ENCODE measurements around the gene SLC25A2. TPM values are rescaled to one million over a fixed set of nuclear protein-coding genes. Genes with fewer than 3 reads are reported as not detected.
"Not testable (repeated sequence)": the region's sequence is repeated elsewhere in the genome, so short reads cannot be mapped to it uniquely, and the experiment has no call there.

Gene SLC25A2
- total RNA-seq, 1 experiment from 2014 or later = 0.88 TPM

DNA sequence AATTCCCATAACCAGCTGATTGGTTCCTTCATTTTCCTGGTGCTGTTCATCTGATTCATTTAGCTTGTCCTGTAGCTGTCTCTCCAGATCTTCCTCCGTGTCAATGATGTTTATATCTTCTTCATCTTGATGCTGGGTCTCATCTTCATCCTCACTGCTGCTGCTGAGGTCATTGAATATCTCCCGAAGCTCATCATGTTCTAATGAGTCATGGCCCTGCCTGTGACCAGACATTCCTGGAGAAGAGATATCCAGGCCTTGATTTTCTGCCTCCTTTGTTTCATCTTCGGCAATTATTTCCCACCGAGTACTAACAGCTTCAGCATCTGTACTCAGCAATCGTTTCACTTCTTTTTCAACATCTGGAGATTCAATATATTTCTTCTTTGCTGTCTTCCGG, 15.4 kb upstream of the SLC25A2 start:
- DNase-seq (ENCODE audit: low spot score) = no peak
- H3K4me1 ChIP-seq (ENCODE audit: insufficient read depth, low read length, poor library complexity, severe bottlenecking) = no peaks in the 10 kb centered on the region
- no peaks in the 10 kb centered on the region for H3K27me3 ChIP-seq (replicated peaks; ENCODE audit: insufficient read depth, low read depth, low read length, poor library complexity)
- peaks cover 64% of the 10 kb centered on the region for H3K9me3 ChIP-seq (ENCODE audit: low read depth, low read length, poor library complexity, severe bottlenecking)
- H3K4me3 ChIP-seq (ENCODE audit: low read depth, low read length, poor library complexity, severe bottlenecking) = peak overlapping the region; percentile 78
- intact Hi-C loops (cut with micrococcal nuclease; ENCODE audit: unreplicated experiment) = no loop called here
- TF ChIP-seq, protein P1, sequence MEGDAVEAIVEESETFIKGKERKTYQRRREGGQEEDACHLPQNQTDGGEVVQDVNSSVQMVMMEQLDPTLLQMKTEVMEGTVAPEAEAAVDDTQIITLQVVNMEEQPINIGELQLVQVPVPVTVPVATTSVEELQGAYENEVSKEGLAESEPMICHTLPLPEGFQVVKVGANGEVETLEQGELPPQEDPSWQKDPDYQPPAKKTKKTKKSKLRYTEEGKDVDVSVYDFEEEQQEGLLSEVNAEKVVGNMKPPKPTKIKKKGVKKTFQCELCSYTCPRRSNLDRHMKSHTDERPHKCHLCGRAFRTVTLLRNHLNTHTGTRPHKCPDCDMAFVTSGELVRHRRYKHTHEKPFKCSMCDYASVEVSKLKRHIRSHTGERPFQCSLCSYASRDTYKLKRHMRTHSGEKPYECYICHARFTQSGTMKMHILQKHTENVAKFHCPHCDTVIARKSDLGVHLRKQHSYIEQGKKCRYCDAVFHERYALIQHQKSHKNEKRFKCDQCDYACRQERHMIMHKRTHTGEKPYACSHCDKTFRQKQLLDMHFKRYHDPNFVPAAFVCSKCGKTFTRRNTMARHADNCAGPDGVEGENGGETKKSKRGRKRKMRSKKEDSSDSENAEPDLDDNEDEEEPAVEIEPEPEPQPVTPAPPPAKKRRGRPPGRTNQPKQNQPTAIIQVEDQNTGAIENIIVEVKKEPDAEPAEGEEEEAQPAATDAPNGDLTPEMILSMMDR (conservative IDR thresholded peaks at IDR 0.05; ENCODE audit: low read depth, low read length) = no peak
- no peak for TF ChIP-seq EZH2 (IDR thresholded peaks at IDR 0.05; ENCODE audit: borderline replicate concordance, low read depth, low read length, poor library complexity, severe bottlenecking)
- no TSS peak for BruUV-seq (replicated peaks)
- peaks cover 39% of the 10 kb centered on the region for H3K36me3 ChIP-seq (ENCODE audit: insufficient read depth, low read length, poor library complexity, severe bottlenecking)
- CTCF ChIA-PET = interaction anchor here (0.8 to 1.9 kb wide), 2 partner anchors 31 to 245 kb away, joined by 3 to 8 read pairs; partner anchors contain the start of gene PCDHGB1
- no peak overlapping the region for H3K27ac ChIP-seq (ENCODE audit: low read depth, low read length, poor library complexity, severe bottlenecking)
- POLR2A ChIA-PET (ENCODE audit: low non-redundant PET) = no interaction called here

DNA sequence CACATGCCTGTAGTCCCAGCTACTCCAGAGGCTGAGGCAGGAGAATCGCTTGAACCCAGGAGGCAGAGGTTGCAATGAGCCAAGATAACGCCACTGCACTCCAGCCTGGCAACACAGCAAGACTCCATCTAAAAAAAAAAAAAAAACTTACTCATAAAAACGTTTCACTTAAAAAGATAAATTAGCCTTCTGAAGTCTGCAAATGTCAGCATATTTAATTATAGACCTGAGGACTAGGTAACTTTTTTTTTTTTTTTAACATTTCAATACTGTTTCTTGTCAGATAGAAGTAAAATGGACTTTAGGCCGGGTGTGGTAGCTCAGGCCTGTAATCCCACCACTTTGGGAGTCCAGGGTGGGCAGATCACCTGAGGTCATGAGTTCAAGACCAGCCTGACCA, 13.1 kb upstream of the SLC25A2 start:
- Histone ChIP-seq H3K9me3 (ENCODE audit: low read depth, low read length, poor library complexity, severe bottlenecking) (peaks cover 75% of the 10 kb centered on the region), H3K36me3 (ENCODE audit: insufficient read depth, low read length, poor library complexity, severe bottlenecking) (peaks cover 43% of the 10 kb centered on the region)
- intact Hi-C loops (cut with micrococcal nuclease; ENCODE audit: unreplicated experiment); DNase-seq (ENCODE audit: low spot score); H3K27me3 ChIP-seq (replicated peaks; ENCODE audit: insufficient read depth, low read depth, low read length, poor library complexity); BruUV-seq (replicated peaks); H3K4me3 ChIP-seq (ENCODE audit: low read depth, low read length, poor library complexity, severe bottlenecking); POLR2A ChIA-PET (ENCODE audit: low non-redundant PET); CTCF ChIA-PET; H3K4me1 ChIP-seq (ENCODE audit: insufficient read depth, low read length, poor library complexity, severe bottlenecking); H3K27ac ChIP-seq (ENCODE audit: low read depth, low read length, poor library complexity, severe bottlenecking): not testable (repeated sequence)

DNA sequence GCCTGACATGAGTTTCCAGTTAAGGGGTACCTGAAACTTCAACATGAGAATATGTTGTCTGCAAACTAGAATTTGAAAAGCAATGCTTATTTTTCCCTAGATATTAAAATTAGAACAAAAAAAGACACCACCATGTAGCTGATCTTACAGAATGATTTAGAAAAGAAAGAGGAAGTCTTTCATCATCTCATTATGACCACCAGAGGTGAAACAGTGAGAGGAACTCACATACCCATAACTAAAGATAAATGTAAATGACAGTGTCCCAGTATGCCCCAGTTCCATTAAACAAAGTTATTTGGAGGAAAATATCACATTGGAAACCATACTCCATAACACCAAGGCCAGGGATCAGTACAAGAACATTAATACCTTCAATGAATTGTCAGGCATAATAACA, 9.9 kb upstream of the SLC25A2 start:
- Histone ChIP-seq H3K4me3 (ENCODE audit: low read depth, low read length, poor library complexity, severe bottlenecking) (no peak overlapping the region), H3K4me1 (ENCODE audit: insufficient read depth, low read length, poor library complexity, severe bottlenecking) (no peaks in the 10 kb centered on the region), H3K27ac (ENCODE audit: low read depth, low read length, poor library complexity, severe bottlenecking) (no peak overlapping the region), H3K36me3 (ENCODE audit: insufficient read depth, low read length, poor library complexity, severe bottlenecking) (peaks cover 32% of the 10 kb centered on the region), H3K9me3 (ENCODE audit: low read depth, low read length, poor library complexity, severe bottlenecking) (peaks cover 55% of the 10 kb centered on the region), H3K27me3 (replicated peaks; ENCODE audit: insufficient read depth, low read depth, low read length, poor library complexity) (no peaks in the 10 kb centered on the region)
- DNase-seq (ENCODE audit: low spot score) = no peak
- ChIA-PET POLR2A (ENCODE audit: low non-redundant PET) (no interaction called here), CTCF (no interaction called here)
- intact Hi-C loops (cut with micrococcal nuclease; ENCODE audit: unreplicated experiment) = no loop called here
- TF ChIP-seq, protein P1 (conservative IDR thresholded peaks at IDR 0.05; ENCODE audit: low read depth, low read length) = no peak
- no peak for TF ChIP-seq EZH2 (IDR thresholded peaks at IDR 0.05; ENCODE audit: borderline replicate concordance, low read depth, low read length, poor library complexity, severe bottlenecking)
- no TSS peak for BruUV-seq (replicated peaks)

DNA sequence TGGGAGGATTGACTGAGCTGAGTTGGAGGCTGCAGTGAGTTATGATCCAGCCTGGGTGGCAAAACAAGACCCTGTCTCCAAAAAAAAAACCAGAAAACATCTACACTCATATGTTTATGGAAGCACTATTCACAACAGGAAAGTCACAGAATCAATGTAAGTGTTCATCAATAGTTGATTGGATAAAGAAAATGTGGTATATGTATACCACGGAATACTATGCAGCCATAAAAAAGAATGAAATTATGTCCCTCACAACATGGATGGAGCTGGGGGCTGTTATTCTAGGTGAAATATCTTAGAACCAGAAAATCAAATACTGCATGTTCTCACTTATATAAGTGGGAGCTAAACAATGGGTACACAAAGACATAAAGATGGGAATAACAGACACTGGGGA, 2.8 kb upstream of the SLC25A2 start:
- intact Hi-C loops (cut with micrococcal nuclease; ENCODE audit: unreplicated experiment) = no loop called here
- Histone ChIP-seq H3K27me3 (replicated peaks; ENCODE audit: insufficient read depth, low read depth, low read length, poor library complexity) (no peaks in the 10 kb centered on the region), H3K4me3 (ENCODE audit: low read depth, low read length, poor library complexity, severe bottlenecking) (no peak overlapping the region), H3K4me1 (ENCODE audit: insufficient read depth, low read length, poor library complexity, severe bottlenecking) (no peaks in the 10 kb centered on the region), H3K9me3 (ENCODE audit: low read depth, low read length, poor library complexity, severe bottlenecking) (peaks cover 20% of the 10 kb centered on the region), H3K36me3 (ENCODE audit: insufficient read depth, low read length, poor library complexity, severe bottlenecking) (no peaks in the 10 kb centered on the region), H3K27ac (ENCODE audit: low read depth, low read length, poor library complexity, severe bottlenecking) (no peak overlapping the region)
- CTCF ChIA-PET = no interaction called here
- POLR2A ChIA-PET (ENCODE audit: low non-redundant PET) = no interaction called here
- BruUV-seq (replicated peaks) = no TSS peak
- TF ChIP-seq, protein P1 (conservative IDR thresholded peaks at IDR 0.05; ENCODE audit: low read depth, low read length) = no peak
- TF ChIP-seq EZH2 (IDR thresholded peaks at IDR 0.05; ENCODE audit: borderline replicate concordance, low read depth, low read length, poor library complexity, severe bottlenecking) = no peak
- no peak for DNase-seq (ENCODE audit: low spot score)

All from A673 (cell line).